SJCRH30 (cell line): ENCODE measurements around the gene CORO2A. TPM values are rescaled to one million over a fixed set of nuclear protein-coding genes. Genes with fewer than 3 reads are reported as not detected.
"Not testable (repeated sequence)": the region's sequence is repeated elsewhere in the genome, so short reads cannot be mapped to it uniquely, and the experiment has no call there.

ENCODE experiments used
- DNase-seq, 2 experiments: peaks; one replicate each; pipeline ENCODE4 v3.0.0-alpha.2; 2015 to 2020
- H3K27ac ChIP-seq: fragments of 250-450 bp; sonication (Bioruptor Pico); 2 replicates; pipeline ENCODE4 v1.5.1; 2020; ENCODE audit warnings: mild to moderate bottlenecking, moderate library complexity
- H3K27me3 ChIP-seq: fragments of 250-450 bp; sonication (Bioruptor Pico); 2 replicates; pipeline ENCODE4 v1.5.1; 2020; ENCODE audit warnings: mild to moderate bottlenecking, moderate library complexity
- H3K36me3 ChIP-seq: fragments of 250-450 bp; sonication (Bioruptor Pico); 2 replicates; pipeline ENCODE4 v1.5.1; 2020; ENCODE audit warnings: mild to moderate bottlenecking, moderate library complexity
- H3K4me1 ChIP-seq: fragments of 250-450 bp; sonication (Bioruptor Pico); 2 replicates; pipeline ENCODE4 v1.5.1; 2020; ENCODE audit warnings: mild to moderate bottlenecking, moderate library complexity
- H3K4me3 ChIP-seq: fragments of 250-450 bp; sonication (Bioruptor Pico); 2 replicates; pipeline ENCODE4 v1.5.1; 2020; ENCODE audit warnings: mild to moderate bottlenecking, moderate library complexity
- H3K9me3 ChIP-seq: fragments of 250-450 bp; sonication (Bioruptor Pico); replicated peaks from 2 replicates; pipeline ENCODE4 v1.5.1; 2020; ENCODE audit warnings: mild to moderate bottlenecking, moderate library complexity
- total RNA-seq: library from RNA; depleted of rRNA; stranded (reverse); fragments of >200 nt; shearing (Covaris generic); gene quantifications from 2 replicates; pipeline ENCODE4 v1.2.3, GENCODE V29; 2014

Gene CORO2A
- total RNA-seq, 1 experiment from 2014 or later = 0.55 TPM

DNA sequence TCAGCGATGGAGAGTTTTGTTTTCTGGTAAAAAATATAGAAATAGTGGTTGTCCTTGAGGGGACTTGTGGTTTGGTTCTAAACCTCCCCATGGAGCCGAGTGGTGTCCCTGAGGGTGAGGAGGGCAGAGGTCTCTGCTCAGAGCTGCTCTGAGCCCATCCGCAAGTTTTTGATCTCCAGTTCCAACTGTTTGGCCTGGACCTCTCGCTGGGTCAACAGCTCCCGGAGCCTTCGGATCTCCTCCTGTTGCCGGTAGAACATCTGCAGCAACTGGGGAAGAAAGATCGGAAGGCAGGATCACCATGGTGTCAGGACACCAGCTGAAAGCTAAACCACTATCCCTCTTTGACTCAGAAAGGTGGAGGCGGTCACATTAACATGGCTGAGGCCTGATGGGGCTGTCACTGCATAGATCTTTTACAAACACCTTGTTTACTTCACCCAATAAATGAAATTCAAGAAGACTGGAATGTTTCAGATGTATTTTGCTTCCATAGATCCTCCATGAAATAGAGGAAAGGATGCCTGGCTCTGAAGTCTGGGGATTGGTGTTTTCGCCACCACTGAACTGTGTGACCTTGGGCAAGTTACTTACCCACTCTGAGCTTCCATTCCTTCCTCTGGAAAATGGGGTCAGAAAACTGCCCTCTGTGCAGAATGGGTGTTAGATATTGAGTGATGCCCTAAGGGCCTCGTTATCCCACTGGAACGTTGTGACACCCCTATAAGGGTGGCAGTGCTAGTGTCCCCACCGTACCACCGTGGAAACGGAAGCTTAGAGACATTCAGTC, 67.6 kb downstream of the CORO2A start:
- no peaks in the 10 kb centered on the region for H3K36me3 ChIP-seq
- no peak for DNase-seq
- no peaks in the 10 kb centered on the region; the same call in 1 of the 2 replicates for H3K27me3 ChIP-seq
- H3K4me3 ChIP-seq = no peak overlapping the region
- no peak overlapping the region for H3K27ac ChIP-seq
- no peaks in the 10 kb centered on the region for H3K4me1 ChIP-seq
- H3K9me3 ChIP-seq = no peaks in the 10 kb centered on the region

DNA sequence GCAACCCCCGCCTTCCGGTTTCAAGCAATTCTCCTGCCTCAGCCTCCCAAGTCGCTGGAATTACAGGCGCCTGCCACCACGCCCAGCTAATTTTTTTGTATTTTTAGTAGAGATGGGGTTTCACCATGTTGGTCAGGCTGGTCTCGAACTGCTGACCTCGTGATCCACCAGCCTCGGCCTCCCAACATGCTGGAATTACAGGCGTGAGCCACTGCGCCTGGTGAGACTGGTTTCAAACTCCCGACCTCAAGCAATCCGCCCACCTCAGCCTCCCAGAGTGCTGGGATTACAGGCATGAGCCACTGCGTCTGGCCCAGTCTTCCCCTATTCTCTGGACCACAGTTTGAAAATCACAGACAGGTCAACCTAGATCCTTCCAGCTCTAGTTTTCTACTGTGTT, 68.3 kb downstream of the CORO2A start:
- not testable (repeated sequence) for H3K9me3 ChIP-seq, H3K4me3 ChIP-seq, H3K27me3 ChIP-seq, H3K4me1 ChIP-seq, H3K36me3 ChIP-seq, H3K27ac ChIP-seq, DNase-seq

DNA sequence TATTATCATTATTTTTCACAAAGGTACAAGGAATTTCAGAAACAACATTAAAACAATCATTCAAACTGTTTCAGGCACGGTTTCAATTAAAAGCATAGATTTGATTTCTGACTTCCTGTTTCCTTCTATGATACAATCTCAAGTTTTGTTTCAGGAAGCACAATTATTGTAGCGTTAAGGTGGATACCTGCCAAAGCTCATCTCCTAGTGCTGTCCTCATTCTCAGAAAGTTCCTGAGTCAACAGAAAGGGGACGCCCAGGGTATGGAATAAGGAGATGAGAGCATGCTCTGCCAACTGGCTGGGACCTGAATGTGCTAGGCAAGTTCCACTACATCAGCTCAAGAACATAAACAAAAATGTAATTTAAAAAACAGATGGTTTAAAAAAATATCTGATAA, 71.4 kb downstream of the CORO2A start:
- H3K9me3 ChIP-seq = no peaks in the 10 kb centered on the region
- H3K4me3 ChIP-seq = no peak overlapping the region
- DNase-seq = no peak
- peaks cover 5% of the 10 kb centered on the region; the same call in 1 of the 2 replicates for H3K4me1 ChIP-seq
- H3K27ac ChIP-seq = no peak overlapping the region
- no peaks in the 10 kb centered on the region; the same call in 1 of the 2 replicates for H3K27me3 ChIP-seq
- no peaks in the 10 kb centered on the region for H3K36me3 ChIP-seq

DNA sequence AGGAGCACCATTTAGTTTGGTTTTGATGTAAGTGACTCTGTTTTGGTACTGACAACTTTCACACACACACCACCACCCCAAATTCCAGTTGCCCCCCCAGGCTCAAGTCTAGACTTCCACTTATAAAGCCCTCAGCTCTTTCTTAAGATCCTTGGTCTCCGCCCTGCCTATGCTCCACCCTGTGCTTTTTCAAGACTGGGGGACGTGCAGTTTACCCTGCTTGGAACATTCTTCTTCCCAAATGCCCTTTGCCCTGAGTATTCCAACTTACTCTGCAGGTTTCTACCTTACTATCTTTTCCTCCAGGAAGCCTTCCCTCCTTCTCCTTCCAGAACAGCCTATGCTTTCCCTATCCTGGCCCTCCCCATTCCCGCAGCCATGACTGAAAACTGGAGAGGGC, 72.0 kb downstream of the CORO2A start:
- H3K27me3 ChIP-seq = no peaks in the 10 kb centered on the region; the same call in 1 of the 2 replicates

DNA sequence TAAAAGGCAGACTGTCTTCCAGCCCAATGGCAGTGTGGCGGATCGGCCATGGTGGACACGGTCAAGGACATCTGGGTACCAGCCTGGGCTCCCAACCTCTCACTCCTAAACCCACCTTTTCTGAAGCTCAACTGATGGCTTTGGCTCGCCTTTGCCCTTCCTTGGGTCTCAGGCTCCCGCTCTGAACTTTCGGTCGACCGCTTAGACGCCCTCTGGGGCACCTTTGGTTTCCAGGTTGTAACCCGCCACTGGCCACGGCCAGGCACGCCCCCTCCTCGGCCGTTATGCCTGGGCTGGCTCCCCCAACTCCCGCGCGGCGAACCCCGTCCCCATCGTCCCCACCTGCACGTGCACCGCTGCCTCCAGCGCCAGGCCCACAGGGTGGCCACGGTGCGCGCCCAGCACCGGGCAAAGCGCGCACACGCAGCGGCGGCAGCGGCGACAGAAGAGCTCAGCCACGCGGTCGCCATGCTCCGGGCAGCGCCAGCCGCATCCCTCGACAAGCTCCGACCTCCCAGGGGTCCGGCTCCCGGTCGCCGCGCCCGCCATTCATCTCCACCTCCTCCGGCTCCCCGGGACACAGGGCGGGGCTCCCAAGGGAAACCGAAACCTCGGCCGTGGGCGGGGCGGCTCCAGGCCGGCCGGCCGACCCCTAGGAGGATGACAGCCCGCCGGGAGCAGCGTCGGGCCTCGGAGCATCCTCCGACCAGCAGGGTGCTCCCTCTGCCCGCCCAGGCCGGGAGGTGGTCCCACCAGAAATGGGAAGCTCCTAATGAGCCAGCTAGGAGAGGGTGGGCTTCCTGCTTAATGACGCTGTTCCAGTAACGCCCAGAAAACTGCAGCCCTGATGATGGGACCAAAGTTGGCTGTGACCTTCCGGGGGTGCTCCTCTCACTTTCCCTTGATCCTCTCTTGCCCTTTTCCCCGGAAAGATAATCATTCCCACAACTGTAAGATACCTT, 73.5 kb downstream of the CORO2A start, which contains the start of gene TRIM14:
TSS of gene TRIM14 (minus strand) at position 583 of the 962 bp plus-strand sequence. CDS start at position 549, 34 bp downstream.
- no peaks in the 10 kb centered on the region for H3K36me3 ChIP-seq

More for the DNA sequence above, 72.0 kb downstream of the CORO2A start:
- Histone ChIP-seq H3K4me3 (no peak overlapping the region), H3K27ac (no peak overlapping the region), H3K36me3 (no peaks in the 10 kb centered on the region), H3K4me1 (peaks cover 5% of the 10 kb centered on the region; the same call in 1 of the 2 replicates), H3K9me3 (no peaks in the 10 kb centered on the region)
- DNase-seq = no peak

DNA sequence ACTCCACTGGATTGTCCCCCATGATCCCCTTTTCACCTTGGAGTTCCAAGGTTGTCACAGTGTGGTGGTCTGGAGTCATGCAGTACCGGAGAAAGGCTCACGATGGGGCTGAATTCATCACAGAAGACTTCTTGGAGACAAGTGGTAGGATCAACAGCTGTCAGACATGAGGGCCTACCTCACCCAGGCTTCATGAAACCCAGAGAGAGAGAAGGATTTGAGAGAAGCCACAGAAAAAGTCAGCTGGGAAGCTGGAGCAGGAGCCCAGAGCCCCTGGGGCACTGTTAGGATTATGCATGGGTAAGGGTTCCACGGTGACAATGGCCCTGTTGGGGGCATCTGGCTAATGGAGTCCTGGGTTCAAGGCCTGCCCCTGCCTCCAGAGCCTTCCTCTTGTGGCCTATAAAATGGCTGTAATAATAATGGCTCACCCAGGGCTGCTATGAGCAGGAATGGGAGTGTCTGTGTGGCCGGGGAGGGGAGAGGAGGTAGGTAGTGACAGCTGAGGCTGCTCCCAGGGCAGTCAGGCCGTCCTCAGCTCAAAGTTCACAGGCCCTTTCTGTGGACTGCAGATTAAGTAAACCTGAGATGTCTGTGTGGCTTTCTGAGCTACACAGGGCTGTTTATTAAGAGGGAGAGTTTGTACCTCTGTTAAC, 74.3 kb downstream of the CORO2A start:
- Histone ChIP-seq H3K27ac (no peak overlapping the region), H3K4me3 (no peak overlapping the region), H3K4me1 (peaks cover 5% of the 10 kb centered on the region; the same call in 1 of the 2 replicates), H3K9me3 (no peaks in the 10 kb centered on the region), H3K27me3 (peaks cover 3% of the 10 kb centered on the region), H3K36me3 (no peaks in the 10 kb centered on the region)
- DNase-seq = peak; percentile 52 to 70

More for the DNA sequence above, 73.5 kb downstream of the CORO2A start, which contains the start of gene TRIM14:
- Histone ChIP-seq H3K4me3 (no peak within 1 kb of the TSS; the same call in 1 of the 2 replicates), H3K4me1 (peaks cover 5% of the 10 kb centered on the region; the same call in 1 of the 2 replicates), H3K9me3 (no peaks in the 10 kb centered on the region), H3K27me3 (peaks cover 3% of the 10 kb centered on the region; the same call in 1 of the 2 replicates), H3K27ac (no peak within 1 kb of the TSS)
- no peak for DNase-seq

DNA sequence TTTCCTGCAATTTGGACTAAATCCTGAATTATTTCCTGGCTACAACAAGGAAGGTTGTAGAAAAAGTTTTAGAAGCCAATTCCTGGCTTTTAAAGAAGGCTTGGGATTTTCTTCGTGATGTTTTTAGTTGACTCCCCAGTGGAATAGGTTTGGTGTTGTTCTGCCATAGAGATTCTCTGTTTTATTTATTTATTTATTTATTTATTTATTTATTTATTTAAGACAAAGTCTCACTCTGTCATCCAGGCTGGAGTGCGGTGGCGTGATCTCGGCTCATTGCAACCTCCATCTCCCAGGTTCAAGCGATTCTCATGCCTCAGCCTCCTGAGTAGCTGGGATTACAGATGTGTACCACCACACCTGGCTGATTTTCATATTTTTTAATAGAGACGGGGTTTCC, 75.3 kb downstream of the CORO2A start:
- DNase-seq, H3K27me3 ChIP-seq, H3K4me1 ChIP-seq, H3K27ac ChIP-seq, H3K9me3 ChIP-seq, H3K36me3 ChIP-seq, H3K4me3 ChIP-seq: not testable (repeated sequence)

DNA sequence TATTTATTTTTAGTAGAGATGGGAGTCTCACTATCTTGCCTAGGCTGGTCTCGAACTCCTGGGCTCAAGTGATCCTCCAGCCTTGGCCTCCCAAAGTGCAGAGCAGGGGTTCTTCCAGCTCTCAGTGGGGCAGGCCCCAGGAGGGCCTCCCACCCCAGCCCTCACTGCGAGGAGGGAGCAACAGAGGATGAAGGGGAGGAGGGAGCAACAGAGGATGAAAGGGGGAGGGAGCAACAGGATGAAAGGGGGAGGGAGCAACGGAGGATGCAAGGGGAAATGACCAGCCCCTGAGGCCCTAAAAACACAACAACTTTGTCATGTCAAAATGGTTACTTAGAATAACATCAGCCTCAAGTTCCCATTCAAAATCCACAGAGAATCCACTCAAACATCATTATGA, 83.4 kb downstream of the CORO2A start:
- Histone ChIP-seq H3K27me3 (peaks cover 3% of the 10 kb centered on the region; the same call in 1 of the 2 replicates), H3K9me3 (0 out of 2 replicates have a peak, but pooled peaks cover 3% of the 10 kb centered on the region), H3K4me1 (no peaks in the 10 kb centered on the region), H3K36me3 (no peaks in the 10 kb centered on the region), H3K4me3 (no peak overlapping the region), H3K27ac (no peak overlapping the region)
- DNase-seq = no peak

DNA sequence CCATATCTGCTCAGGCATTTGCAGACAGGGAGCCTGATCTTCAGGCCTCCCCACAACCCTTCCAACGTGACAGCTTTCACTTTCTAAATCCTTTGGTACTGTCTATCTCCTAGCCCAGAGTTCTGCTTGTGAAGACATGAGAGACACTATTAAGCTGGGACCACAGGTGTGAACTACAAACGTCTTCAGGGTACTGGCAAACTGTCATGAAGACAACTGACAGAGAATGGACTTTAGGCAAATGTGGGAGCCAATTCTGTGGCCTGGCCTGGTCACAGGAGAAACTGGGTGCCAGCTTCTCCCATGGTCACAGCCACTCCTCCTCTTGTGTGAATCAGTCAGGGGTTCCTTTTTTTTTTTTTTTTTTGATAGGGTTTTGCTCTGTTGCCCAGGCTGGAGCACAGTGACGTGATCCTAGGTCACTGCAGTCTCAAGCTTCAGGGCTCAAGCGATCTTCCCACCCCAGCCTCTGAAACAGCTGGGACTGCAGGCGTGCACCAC, 83.9 kb downstream of the CORO2A start:
- H3K27ac ChIP-seq = no peak overlapping the region
- H3K27me3 ChIP-seq = peaks cover 3% of the 10 kb centered on the region; the same call in 1 of the 2 replicates
- DNase-seq = no peak
- no peaks in the 10 kb centered on the region for H3K36me3 ChIP-seq
- H3K4me1 ChIP-seq = no peaks in the 10 kb centered on the region
- H3K4me3 ChIP-seq = no peak overlapping the region
- 0 out of 2 replicates have a peak, but pooled peaks cover 3% of the 10 kb centered on the region for H3K9me3 ChIP-seq

DNA sequence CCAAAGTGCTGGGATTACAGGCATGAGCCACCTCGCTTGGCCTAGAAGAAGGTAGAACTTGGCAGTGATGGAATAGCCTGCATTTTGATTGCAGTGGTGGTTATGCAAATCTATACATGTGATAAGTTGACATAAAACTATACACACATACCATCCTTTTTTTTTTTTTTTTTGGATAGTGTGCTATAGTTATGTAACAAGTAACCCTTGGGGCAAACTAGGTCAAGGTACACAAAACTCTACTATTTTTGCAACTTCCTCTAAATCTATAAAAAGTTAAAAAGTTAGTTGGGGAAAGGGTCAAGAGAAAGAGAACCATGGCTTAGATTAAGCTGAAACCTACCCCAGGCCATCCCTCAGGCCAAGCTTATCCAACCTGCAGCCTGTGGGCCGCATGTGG, 84.5 kb downstream of the CORO2A start:
- Histone ChIP-seq H3K4me3 (no peak overlapping the region), H3K9me3 (0 out of 2 replicates have a peak, but pooled peaks cover 3% of the 10 kb centered on the region), H3K27me3 (0 out of 2 replicates have a peak, but pooled peaks cover 3% of the 10 kb centered on the region), H3K27ac (no peak overlapping the region), H3K36me3 (no peaks in the 10 kb centered on the region), H3K4me1 (no peaks in the 10 kb centered on the region)
- no peak for DNase-seq

DNA sequence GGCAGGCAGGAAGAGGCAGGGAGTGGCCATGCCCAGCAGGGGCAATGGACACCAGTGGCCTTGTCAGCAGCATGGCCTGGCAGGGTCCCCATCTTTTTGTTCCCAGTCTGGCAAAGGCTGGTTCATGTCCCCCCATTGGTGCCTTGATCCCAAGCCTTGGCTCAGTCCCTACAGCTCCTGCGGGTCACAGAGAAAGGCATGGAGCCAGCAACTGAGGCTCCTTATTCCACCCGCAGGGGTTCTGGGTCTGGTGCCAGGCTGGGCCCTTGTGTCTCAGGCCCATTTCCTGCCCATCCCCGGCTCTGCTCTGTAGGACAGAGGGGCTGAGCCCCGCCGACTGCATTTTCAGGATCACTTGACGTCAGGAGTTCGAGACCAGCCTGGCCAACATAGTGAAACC, 87.4 kb downstream of the CORO2A start:
- Histone ChIP-seq H3K27me3 (no peaks in the 10 kb centered on the region), H3K4me1 (no peaks in the 10 kb centered on the region), H3K9me3 (0 out of 2 replicates have a peak, but pooled peaks cover 3% of the 10 kb centered on the region), H3K36me3 (no peaks in the 10 kb centered on the region), H3K4me3 (no peak overlapping the region), H3K27ac (no peak overlapping the region)
- no peak for DNase-seq

DNA sequence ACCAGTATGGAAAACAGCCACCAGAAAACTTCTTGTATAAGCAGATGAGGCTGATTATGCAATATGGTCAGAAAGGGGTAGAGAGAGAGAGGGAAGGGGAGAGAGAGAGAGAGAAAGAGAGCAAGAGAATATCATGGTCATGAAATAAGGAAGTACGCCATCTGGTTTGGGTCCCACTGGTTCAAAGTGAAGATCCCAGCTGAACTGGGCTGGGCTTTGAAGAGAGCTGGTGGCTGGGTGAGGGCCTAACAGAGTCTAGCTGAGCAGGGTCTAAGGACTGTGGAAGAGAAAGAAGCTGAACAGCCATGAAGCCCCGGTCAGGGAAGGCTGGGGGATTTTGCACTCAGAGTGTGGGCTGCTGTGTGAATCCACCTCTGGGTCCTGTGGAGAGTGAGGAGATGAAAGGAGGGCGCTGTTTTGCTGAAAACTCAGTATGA, 88.0 kb downstream of the CORO2A start:
- DNase-seq = no peak
- H3K27ac ChIP-seq = no peak overlapping the region
- 0 out of 2 replicates have a peak, but pooled peaks cover 3% of the 10 kb centered on the region for H3K9me3 ChIP-seq
- no peaks in the 10 kb centered on the region for H3K27me3 ChIP-seq
- H3K4me3 ChIP-seq = no peak overlapping the region
- H3K36me3 ChIP-seq = no peaks in the 10 kb centered on the region
- H3K4me1 ChIP-seq = no peaks in the 10 kb centered on the region

DNA sequence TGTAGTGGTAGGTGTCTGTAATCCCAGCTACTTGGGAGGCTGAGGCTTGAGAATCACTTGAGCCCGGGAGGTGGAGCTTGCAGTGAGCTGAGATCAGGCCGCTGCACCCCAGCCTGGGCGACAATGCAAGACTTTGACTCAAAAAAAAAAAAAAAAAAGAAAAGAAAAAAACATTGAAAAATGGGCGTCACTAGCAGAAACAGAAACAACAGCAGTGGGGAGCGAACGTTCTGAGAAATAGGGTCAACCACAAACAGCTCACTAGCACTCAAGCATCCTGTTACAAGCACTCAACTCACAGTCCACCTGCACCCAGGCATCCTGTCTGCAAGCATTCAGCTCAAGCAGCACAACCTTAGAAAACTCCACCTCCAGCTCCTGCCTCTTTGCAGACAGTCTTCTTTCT, 90.6 kb downstream of the CORO2A start:
- Histone ChIP-seq H3K27me3 (no peaks in the 10 kb centered on the region), H3K4me3 (no peak overlapping the region), H3K4me1 (no peaks in the 10 kb centered on the region), H3K27ac (no peak overlapping the region), H3K9me3 (0 out of 2 replicates have a peak, but pooled peaks cover 3% of the 10 kb centered on the region), H3K36me3 (no peaks in the 10 kb centered on the region)
- no peak for DNase-seq

DNA sequence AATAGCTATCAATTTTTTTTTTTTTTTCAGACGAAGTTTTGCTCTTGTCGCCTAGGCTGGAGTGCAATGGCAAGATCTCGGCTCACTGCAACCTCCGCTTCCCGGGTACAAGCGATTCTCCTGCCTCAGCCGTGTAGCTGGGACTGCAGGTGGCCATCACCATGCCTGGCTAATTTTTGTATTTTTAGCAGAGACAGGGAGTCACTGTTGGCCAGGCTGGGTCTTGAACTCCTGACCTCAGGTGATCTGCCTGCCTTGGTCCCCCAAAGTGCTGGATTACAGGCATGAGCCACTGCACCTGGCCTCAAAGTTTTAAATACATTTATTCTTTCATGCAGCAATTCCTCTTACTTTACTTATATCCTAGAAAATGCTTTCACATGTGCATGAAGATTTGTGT, 91.0 kb downstream of the CORO2A start:
- H3K27me3 ChIP-seq = no peaks in the 10 kb centered on the region
- no peaks in the 10 kb centered on the region for H3K4me1 ChIP-seq
- H3K4me3 ChIP-seq = no peak overlapping the region
- H3K9me3 ChIP-seq = 0 out of 2 replicates have a peak, but pooled peaks cover under 1% of the 10 kb centered on the region
- no peaks in the 10 kb centered on the region for H3K36me3 ChIP-seq
- H3K27ac ChIP-seq = no peak overlapping the region
- no peak for DNase-seq
